HG03432 (cell line): ENCODE results near the gene NDUFA11.

Experiments
- ATAC-seq: cut with Tn5 transposase; IDR thresholded peaks from one replicate; pipeline ENCODE4 v1.9.1; 2021; ENCODE audit warnings: mild to moderate bottlenecking, moderate library complexity; ENCODE audit not compliant: unreplicated experiment

NDUFA11 gene

GRCh38 chr19:5903624-5904351 lies at the start of gene NDUFA11:
TSS of gene NDUFA11 (minus strand) at chr19:5903790. CDS start at chr19:5903708, 82 bp downstream.
- ATAC-seq, result peak; percentile 43

GRCh38 chr19:5953030-5953589 lies 49.5 kb upstream of the NDUFA11 start:
- ATAC-seq, result no peak

GRCh38 chr19:5952193-5953029 lies 48.8 kb upstream of the NDUFA11 start:
- no peak for ATAC-seq

GRCh38 chr19:5951338-5951861 lies 47.8 kb upstream of the NDUFA11 start:
- ATAC-seq, result no peak

- ATAC-seq, result no peak
These were observed 47.2 kb upstream of the NDUFA11 start for GRCh38 chr19:5950741-5951140.

GRCh38 chr19:5949792-5950305 lies 46.3 kb upstream of the NDUFA11 start:
- ATAC-seq, result no peak

- ATAC-seq, result no peak
These were observed 45.4 kb upstream of the NDUFA11 start for GRCh38 chr19:5948752-5949564.

GRCh38 chr19:5947435-5947834 lies 43.8 kb upstream of the NDUFA11 start:
- no peak for ATAC-seq

GRCh38 chr19:5943623-5944022 lies 40.0 kb upstream of the NDUFA11 start:
- ATAC-seq, result no peak

GRCh38 chr19:5943045-5943444 lies 39.5 kb upstream of the NDUFA11 start:
- no peak for ATAC-seq

- no peak for ATAC-seq
These were observed 38.1 kb upstream of the NDUFA11 start for GRCh38 chr19:5941673-5942072.

GRCh38 chr19:5940260-5941208 lies 36.9 kb upstream of the NDUFA11 start:
- no peak for ATAC-seq

GRCh38 chr19:5937550-5937949 lies 34.0 kb upstream of the NDUFA11 start:
- no peak for ATAC-seq

GRCh38 chr19:5936292-5936592 lies 32.7 kb upstream of the NDUFA11 start:
- no peak for ATAC-seq

- no peak for ATAC-seq
These were observed 32.1 kb upstream of the NDUFA11 start for GRCh38 chr19:5935473-5936291.

GRCh38 chr19:5934774-5935472 lies 31.3 kb upstream of the NDUFA11 start:
- no peak for ATAC-seq

GRCh38 chr19:5934069-5934401 lies 30.4 kb upstream of the NDUFA11 start:
- no peak for ATAC-seq

GRCh38 chr19:5933391-5934068 lies 29.9 kb upstream of the NDUFA11 start:
- ATAC-seq, result no peak
